Astrocyte (in vitro differentiated cells and primary cell): Measurements from ENCODE around the gene SPTBN1.

Experiments used
- EZH2 ChIP-seq: IDR thresholded peaks from 2 replicates; pipeline ENCODE4 v1.6.1; 2012; ENCODE audit warnings: mild to moderate bottlenecking, low read length, inconsistent platforms; ENCODE audit not compliant: insufficient read depth
- TF ChIP-seq, protein P1 (sequence below): IDR thresholded peaks from 2 replicates; pipeline ENCODE4 v1.5.1; 2011; ENCODE audit warnings: low read depth, mild to moderate bottlenecking, inconsistent platforms, low read length, moderate library complexity; ENCODE audit not compliant: insufficient read depth

DNA sequence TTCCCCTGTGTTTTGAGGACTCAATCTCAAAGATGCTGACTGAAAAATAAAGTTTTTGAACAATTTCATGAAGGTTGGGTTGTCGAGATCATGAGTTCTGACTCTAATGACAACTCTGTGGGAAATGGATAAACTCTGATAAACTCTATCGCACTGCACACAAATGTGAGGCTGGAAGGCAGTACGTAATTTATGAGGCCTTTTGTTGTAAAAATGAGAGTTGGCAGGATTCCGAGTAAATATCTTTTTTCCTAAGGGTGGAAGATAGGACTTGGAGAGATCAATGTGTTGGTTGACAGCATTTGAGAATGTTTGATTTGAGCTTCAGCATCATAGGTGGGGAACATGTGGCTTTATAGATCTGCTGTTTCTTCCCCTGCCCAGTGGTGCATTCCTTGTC lies 90.4 kb downstream of the SPTBN1 start:
- TF ChIP-seq, protein P1, sequence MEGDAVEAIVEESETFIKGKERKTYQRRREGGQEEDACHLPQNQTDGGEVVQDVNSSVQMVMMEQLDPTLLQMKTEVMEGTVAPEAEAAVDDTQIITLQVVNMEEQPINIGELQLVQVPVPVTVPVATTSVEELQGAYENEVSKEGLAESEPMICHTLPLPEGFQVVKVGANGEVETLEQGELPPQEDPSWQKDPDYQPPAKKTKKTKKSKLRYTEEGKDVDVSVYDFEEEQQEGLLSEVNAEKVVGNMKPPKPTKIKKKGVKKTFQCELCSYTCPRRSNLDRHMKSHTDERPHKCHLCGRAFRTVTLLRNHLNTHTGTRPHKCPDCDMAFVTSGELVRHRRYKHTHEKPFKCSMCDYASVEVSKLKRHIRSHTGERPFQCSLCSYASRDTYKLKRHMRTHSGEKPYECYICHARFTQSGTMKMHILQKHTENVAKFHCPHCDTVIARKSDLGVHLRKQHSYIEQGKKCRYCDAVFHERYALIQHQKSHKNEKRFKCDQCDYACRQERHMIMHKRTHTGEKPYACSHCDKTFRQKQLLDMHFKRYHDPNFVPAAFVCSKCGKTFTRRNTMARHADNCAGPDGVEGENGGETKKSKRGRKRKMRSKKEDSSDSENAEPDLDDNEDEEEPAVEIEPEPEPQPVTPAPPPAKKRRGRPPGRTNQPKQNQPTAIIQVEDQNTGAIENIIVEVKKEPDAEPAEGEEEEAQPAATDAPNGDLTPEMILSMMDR, result no peak
- TF ChIP-seq EZH2, result no peak
